HCT116 (cell line): ENCODE data around the gene CCDC134. TPM values are rescaled to one million over a fixed set of nuclear protein-coding genes. Genes with fewer than 3 reads are reported as not detected.
A peak's percentile ranks its signal among the peaks of the same experiment; 100 is the strongest.
"Not testable (repeated sequence)": the region's sequence is repeated elsewhere in the genome, so short reads cannot be mapped to it uniquely, and the experiment has no call there.

Experiments
- ATAC-seq: fragments of 200-7000 bp; cut with Tn5 transposase; 2 replicates; pipeline ENCODE4 v1.9.1; 2020; ENCODE audit warnings: mild to moderate bottlenecking, moderate library complexity
- BruUV-seq: library from RNA; stranded (reverse); fragments of 400-500 nt; replicated peaks from 2 replicates; lab custom pipeline; 2021; lab: Mats Ljungman, UMichigan
- CTCF ChIA-PET: fragments of 300-600 bp; sonication (Branson Sonifier 250); formaldehyde crosslinking; loops from one replicate; lab custom pipeline; 2021; ENCODE audit warnings: antibody characterized with exemption; lab: Charles Lee
- POLR2A ChIA-PET: fragments of 300-600, 350-600 bp; sonication (Branson Sonifier 250); formaldehyde crosslinking; loops from one replicate; lab custom pipeline; 2021; ENCODE audit warnings: antibody characterized with exemption; lab: Charles Lee
- RAD21 ChIA-PET, 2 experiments: fragments of 300-600 bp; sonication (Branson Sonifier 250); formaldehyde crosslinking; loops; one replicate each; lab custom pipeline; 2023; ENCODE audit warnings: low total read pairs in 2 of 2; ENCODE audit not compliant: uncharacterized antibody in 2 of 2, unreplicated experiment in 2 of 2, low non-redundant PET in 1 of 2; lab: Charles Lee
- DNase-seq: peaks from one replicate; pipeline ENCODE4 v3.0.0-alpha.2; 2010; ENCODE audit warnings: low read depth, low spot score
- H2AFZ ChIP-seq: fragments of 200-600 bp; shearing (Covaris generic), sonication (generic); 2 replicates; pipeline ENCODE4 v1.6.1; 2017; ENCODE audit warnings: low read depth, mixed run types, mixed read lengths, antibody characterized with exemption, low read length; ENCODE audit not compliant: poor library complexity, severe bottlenecking
- H3K27ac ChIP-seq: 2 replicates; pipeline ENCODE4 v1.5.1; 2012; ENCODE audit warnings: low read depth, low read length
- H3K27me3 ChIP-seq: fragments of 200-600 bp; sonication (generic); 2 replicates; pipeline ENCODE4 v1.6.1; 2016; ENCODE audit warnings: mixed run types, low read length, mixed read lengths; ENCODE audit not compliant: insufficient read depth
- H3K36me3 ChIP-seq, 2 experiments: fragments of 200-500 bp in 1 of 2; fragments of 200-600 bp in 1 of 2; sonication (Bioruptor generic) in 1 of 2; sonication (generic) in 1 of 2; 2 replicates each; pipeline versions ENCODE4 v1.5.1 to v1.6.1; 2014 to 2016; ENCODE audit warnings: low read length in 2 of 2, inconsistent platforms in 1 of 2, mixed read lengths in 1 of 2, mixed run types in 1 of 2; ENCODE audit not compliant: insufficient read depth in 2 of 2, control insufficient read depth in 1 of 2
- H3K4me1 ChIP-seq, 2 experiments: fragments of 200-600 bp in 1 of 2; sonication (generic) in 1 of 2; 2 replicates each; pipeline versions ENCODE4 v1.5.1 to v1.6.1; 2012 to 2017; ENCODE audit warnings: low read length in 2 of 2, inconsistent platforms in 1 of 2, mild to moderate bottlenecking in 1 of 2, mixed read lengths in 1 of 2, mixed run types in 1 of 2, moderate library complexity in 1 of 2; ENCODE audit not compliant: insufficient read depth in 2 of 2, control insufficient read depth in 1 of 2
- H3K4me2 ChIP-seq: fragments of 200-600 bp; sonication (generic); 2 replicates; pipeline ENCODE4 v1.6.1; 2017; ENCODE audit warnings: mixed run types, low read length, mixed read lengths
- H3K4me3 ChIP-seq, 2 experiments: fragments of 200-600 bp in 1 of 2; sonication (generic) in 1 of 2; replicated peaks in 1 of 2; 2 replicates each; pipeline ENCODE4 v1.5.1; 2011 to 2016; ENCODE audit warnings: low read length in 2 of 2, control low read depth in 1 of 2, low read depth in 1 of 2, mild to moderate bottlenecking in 1 of 2, mixed read lengths in 1 of 2, mixed run types in 1 of 2
- H3K79me2 ChIP-seq: fragments of 200-600 bp; sonication (generic); 2 replicates; pipeline ENCODE4 v1.6.1; 2017; ENCODE audit warnings: mild to moderate bottlenecking, mixed run types, low read length, moderate library complexity, mixed read lengths; ENCODE audit not compliant: insufficient read depth
- H3K9ac ChIP-seq: fragments of 200-600 bp; sonication (generic); 2 replicates; pipeline ENCODE4 v1.6.1; 2016; ENCODE audit warnings: low read length, mixed read lengths
- H3K9me2 ChIP-seq: fragments of 200-600 bp; sonication (generic), shearing (Covaris generic); 2 replicates; pipeline ENCODE4 v1.6.1; 2017; ENCODE audit warnings: mixed run types, mild to moderate bottlenecking, moderate library complexity; ENCODE audit not compliant: insufficient read depth
- H3K9me3 ChIP-seq, 2 experiments: fragments of 200-500 bp in 1 of 2; fragments of 200-600 bp in 1 of 2; sonication (Bioruptor generic) in 1 of 2; sonication (generic) in 1 of 2; 2 replicates each; pipeline ENCODE4 v1.6.1; 2014 to 2017; ENCODE audit warnings: low read length in 2 of 2, mixed read lengths in 2 of 2, inconsistent platforms in 1 of 2, low read depth in 1 of 2, mild to moderate bottlenecking in 1 of 2, mixed run types in 1 of 2, moderate library complexity in 1 of 2; ENCODE audit not compliant: control insufficient read depth in 1 of 2, insufficient read depth in 1 of 2
- H4K20me1 ChIP-seq: fragments of 200-600 bp; sonication (generic), shearing (Covaris generic); 2 replicates; pipeline ENCODE4 v1.6.1; 2017; ENCODE audit warnings: mixed run types, mild to moderate bottlenecking, moderate library complexity; ENCODE audit not compliant: insufficient read depth
- CEBPB ChIP-seq: IDR thresholded peaks from 2 replicates; pipeline ENCODE4 v1.6.1; 2012; ENCODE audit warnings: low read depth
- JUND ChIP-seq: IDR thresholded peaks from 2 replicates; pipeline ENCODE4 v1.6.1; 2012
- POLR2AphosphoS5 ChIP-seq: IDR thresholded peaks from 2 replicates; pipeline ENCODE4 v1.6.1; 2011; ENCODE audit warnings: mild to moderate bottlenecking, low read depth, low read length, moderate library complexity
- SIN3A ChIP-seq: IDR thresholded peaks from 2 replicates; pipeline ENCODE4 v1.6.1; 2012; ENCODE audit warnings: low read depth
- SRF ChIP-seq: IDR thresholded peaks from 2 replicates; pipeline ENCODE4 v1.6.1; 2012; ENCODE audit warnings: low read depth
- YY1 ChIP-seq: IDR thresholded peaks from 2 replicates; pipeline ENCODE4 v1.6.1; 2011; ENCODE audit warnings: low read length, low read depth, moderate library complexity, mild to moderate bottlenecking; ENCODE audit not compliant: insufficient replicate concordance; ENCODE audit errors: extremely low read depth
- intact Hi-C: fragments of 100-400 bp; cut with micrococcal nuclease; formaldehyde crosslinking; loops from 2 replicates; pipeline ENCODE4 v1.10.0; 2022
- total RNA-seq: library from RNA; stranded (reverse); gene quantifications from one replicate; pipeline ENCODE4 v1.2.1, GENCODE V29; 2021; ENCODE audit not compliant: unreplicated experiment

CCDC134 gene
- total RNA-seq, 1 experiment from 2014 or later: 15.8 TPM

GRCh38 chr22:41834005-41834944 is 33.8 kb downstream of the CCDC134 start:
- peaks cover 3 to 10% of the 10 kb centered on the region in 2 experiments; a peak in 2 of 4 replicates for H3K36me3 ChIP-seq
- no peak overlapping the region for H2AFZ ChIP-seq
- peak overlapping the region; percentile 78 to 85 for H3K4me3 ChIP-seq
- no peaks in the 10 kb centered on the region for H3K27me3 ChIP-seq
- H3K4me2 ChIP-seq: peak overlapping the region; percentile 95
- peak overlapping the region; percentile 87 for H3K9ac ChIP-seq
- ChIA-PET CTCF (no interaction called here), POLR2A (no interaction called here)
- H3K9me2 ChIP-seq: no peaks in the 10 kb centered on the region
- intact Hi-C loops: no loop called here
- H3K27ac ChIP-seq: peak overlapping the region; percentile 89
- TSS peak; percentile 74 for BruUV-seq
- H3K79me2 ChIP-seq: peaks cover 51% of the 10 kb centered on the region
- H3K9me3 ChIP-seq: no peaks in the 10 kb centered on the region
- TF ChIP-seq SIN3A: no peak
- no peak for TF ChIP-seq POLR2AphosphoS5
- TF ChIP-seq CEBPB: no peak
- TF ChIP-seq YY1: no peak
- TF ChIP-seq JUND: no peak
- no peak for TF ChIP-seq SRF
- TF ChIP-seq, all 23 proteins: peak for 0
- DNase-seq: no peak
- Histone ChIP-seq H4K20me1 (no peaks in the 10 kb centered on the region), H3K4me1 (peaks cover 18 to 30% of the 10 kb centered on the region in 2 experiments)
- RAD21 ChIA-PET: no interaction called here
- ATAC-seq: no peak

- CTCF ChIA-PET, H3K4me2 ChIP-seq, H3K9me2 ChIP-seq, H3K4me3 ChIP-seq, BruUV-seq, ATAC-seq, H2AFZ ChIP-seq, RAD21 ChIA-PET, H3K36me3 ChIP-seq, intact Hi-C loops, POLR2A ChIA-PET, DNase-seq, H3K27ac ChIP-seq, H3K27me3 ChIP-seq, H4K20me1 ChIP-seq, H3K9me3 ChIP-seq, H3K9ac ChIP-seq: not testable (repeated sequence)
- H3K4me1 ChIP-seq: peaks cover 21 to 33% of the 10 kb centered on the region in 2 experiments
- H3K79me2 ChIP-seq: peaks cover 62% of the 10 kb centered on the region
Observed at GRCh38 chr22:41835462-41835861, 35.0 kb downstream of the CCDC134 start.
